ENCODE measurements around the gene SLC22A1.

SLC22A1 gene

GRCh38 chr6:160172704-160173103, 51.1 kb downstream of the SLC22A1 start:
- no peak overlapping the region for H3K27ac Mint-ChIP-seq
- H3K4me1 Mint-ChIP-seq: no peaks in the 10 kb centered on the region
- H3K27me3 Mint-ChIP-seq: peaks cover 18 to 40% of the 10 kb centered on the region in 2 donors
- no peaks in the 10 kb centered on the region for H3K9me3 Mint-ChIP-seq
- no peak for DNase-seq
- no peaks in the 10 kb centered on the region for H3K36me3 Mint-ChIP-seq
- ATAC-seq (replicated peaks): no peak
- H3K4me3 Mint-ChIP-seq: no peak overlapping the region

GRCh38 chr6:160173806-160174527, 52.4 kb downstream of the SLC22A1 start:
- Mint-ChIP-seq H3K4me1 (no peaks in the 10 kb centered on the region), H3K4me3 (no peak overlapping the region), H3K36me3 (no peaks in the 10 kb centered on the region), H3K27ac (no peak overlapping the region), H3K27me3 (peaks cover 18 to 46% of the 10 kb centered on the region in 2 donors), H3K9me3 (no peaks in the 10 kb centered on the region)
- DNase-seq: no peak
- ATAC-seq (replicated peaks): no peak

- Mint-ChIP-seq H3K9me3 (no peaks in the 10 kb centered on the region), H3K27ac (no peak overlapping the region), H3K4me3 (no peak overlapping the region), H3K4me1 (no peaks in the 10 kb centered on the region), H3K36me3 (no peaks in the 10 kb centered on the region), H3K27me3 (peaks cover 18 to 44% of the 10 kb centered on the region in 2 donors)
- ATAC-seq (replicated peaks) (no peak), DNase-seq (no peak)
These were observed 53.1 kb downstream of the SLC22A1 start for GRCh38 chr6:160174681-160175080.

- Mint-ChIP-seq H3K4me3 (no peak overlapping the region), H3K4me1 (no peaks in the 10 kb centered on the region), H3K27ac (no peak overlapping the region), H3K9me3 (no peaks in the 10 kb centered on the region), H3K27me3 (peaks cover 12 to 29% of the 10 kb centered on the region in 2 donors), H3K36me3 (no peaks in the 10 kb centered on the region)
- ATAC-seq (replicated peaks) (no peak), DNase-seq (no peak)
These were observed 55.6 kb downstream of the SLC22A1 start for GRCh38 chr6:160177220-160177619.

GRCh38 chr6:160178271-160178670, 56.7 kb downstream of the SLC22A1 start:
- Mint-ChIP-seq H3K4me3 (no peak overlapping the region), H3K27ac (no peak overlapping the region), H3K36me3 (no peaks in the 10 kb centered on the region), H3K4me1 (no peaks in the 10 kb centered on the region), H3K9me3 (no peaks in the 10 kb centered on the region), H3K27me3 (peaks cover 5 to 23% of the 10 kb centered on the region in 2 donors)
- no peak for ATAC-seq (replicated peaks)
- DNase-seq: no peak

GRCh38 chr6:160180706-160181105, 59.1 kb downstream of the SLC22A1 start:
- H3K27ac Mint-ChIP-seq: no peak overlapping the region
- DNase-seq (no peak), ATAC-seq (replicated peaks) (no peak)
- H3K4me1 Mint-ChIP-seq: no peaks in the 10 kb centered on the region
- peaks cover 5 to 20% of the 10 kb centered on the region in 2 donors for H3K27me3 Mint-ChIP-seq
- H3K9me3 Mint-ChIP-seq: peaks cover 0 to 1% of the 10 kb centered on the region in 2 donors
- no peak overlapping the region for H3K4me3 Mint-ChIP-seq
- H3K36me3 Mint-ChIP-seq: no peaks in the 10 kb centered on the region

- Mint-ChIP-seq H3K27ac (no peak overlapping the region), H3K4me3 (no peak overlapping the region), H3K4me1 (no peaks in the 10 kb centered on the region), H3K9me3 (peaks cover 16 to 19% of the 10 kb centered on the region in 2 donors), H3K27me3 (peaks cover 0 to 5% of the 10 kb centered on the region in 2 donors), H3K36me3 (peaks cover 0 to 5% of the 10 kb centered on the region in 2 donors)
- no peak for ATAC-seq (replicated peaks)
- no peak for DNase-seq
These were observed 67.2 kb downstream of the SLC22A1 start for GRCh38 chr6:160188773-160189172.

GRCh38 chr6:160190081-160190480, 68.5 kb downstream of the SLC22A1 start:
- no peak for ATAC-seq (replicated peaks)
- Mint-ChIP-seq H3K9me3 (peaks cover 16 to 24% of the 10 kb centered on the region in 2 donors), H3K4me1 (no peaks in the 10 kb centered on the region), H3K4me3 (no peak overlapping the region), H3K36me3 (peaks cover 0 to 5% of the 10 kb centered on the region in 2 donors), H3K27ac (no peak overlapping the region), H3K27me3 (no peaks in the 10 kb centered on the region)
- no peak for DNase-seq

- Mint-ChIP-seq H3K36me3 (peaks cover 0 to 5% of the 10 kb centered on the region in 2 donors), H3K4me1 (no peaks in the 10 kb centered on the region), H3K27ac (no peak overlapping the region), H3K9me3 (peaks cover 16 to 24% of the 10 kb centered on the region in 2 donors), H3K4me3 (no peak overlapping the region), H3K27me3 (no peaks in the 10 kb centered on the region)
- no peak for ATAC-seq (replicated peaks)
- no peak for DNase-seq
These were observed 69.4 kb downstream of the SLC22A1 start for GRCh38 chr6:160190973-160191372.

- ATAC-seq (replicated peaks) (no peak), DNase-seq (no peak)
- H3K36me3 Mint-ChIP-seq: peaks cover 0 to 5% of the 10 kb centered on the region in 2 donors
- no peaks in the 10 kb centered on the region for H3K4me1 Mint-ChIP-seq
- no peak overlapping the region for H3K27ac Mint-ChIP-seq
- H3K27me3 Mint-ChIP-seq: peaks cover 4 to 7% of the 10 kb centered on the region in 2 donors
- H3K9me3 Mint-ChIP-seq: peaks cover 18 to 28% of the 10 kb centered on the region in 2 donors
- H3K4me3 Mint-ChIP-seq: no peak overlapping the region
These were observed 71.2 kb downstream of the SLC22A1 start for GRCh38 chr6:160192840-160193239.

- Mint-ChIP-seq H3K36me3 (peaks cover 0 to 5% of the 10 kb centered on the region in 2 donors), H3K27ac (no peak overlapping the region), H3K4me1 (no peaks in the 10 kb centered on the region), H3K27me3 (peaks cover 4 to 7% of the 10 kb centered on the region in 2 donors), H3K4me3 (no peak overlapping the region), H3K9me3 (peaks cover 19 to 28% of the 10 kb centered on the region in 2 donors)
- DNase-seq (no peak), ATAC-seq (replicated peaks) (no peak)
These were observed 73.2 kb downstream of the SLC22A1 start for GRCh38 chr6:160194808-160195207.

- DNase-seq: no peak
- no peak for ATAC-seq (replicated peaks)
- H3K27ac Mint-ChIP-seq: no peak overlapping the region
These were observed 76.0 kb downstream of the SLC22A1 start for GRCh38 chr6:160197662-160198061.

GRCh38 chr6:160198606-160199211, 77.1 kb downstream of the SLC22A1 start:
- Mint-ChIP-seq H3K27ac (no peak overlapping the region), H3K36me3 (no peaks in the 10 kb centered on the region), H3K27me3 (peaks cover 12 to 29% of the 10 kb centered on the region in 2 donors), H3K4me1 (no peaks in the 10 kb centered on the region), H3K9me3 (peaks cover 11 to 14% of the 10 kb centered on the region in 2 donors), H3K4me3 (no peak overlapping the region)
- ATAC-seq (replicated peaks) (no peak), DNase-seq (no peak)

More at GRCh38 chr6:160197662-160198061, 76.0 kb downstream of the SLC22A1 start:
- Mint-ChIP-seq H3K4me3 (no peak overlapping the region), H3K36me3 (no peaks in the 10 kb centered on the region), H3K27me3 (peaks cover 12 to 29% of the 10 kb centered on the region in 2 donors), H3K9me3 (peaks cover 14 to 20% of the 10 kb centered on the region in 2 donors), H3K4me1 (no peaks in the 10 kb centered on the region)

- Mint-ChIP-seq H3K36me3 (no peaks in the 10 kb centered on the region), H3K9me3 (peaks cover 8 to 9% of the 10 kb centered on the region in 2 donors), H3K4me1 (no peaks in the 10 kb centered on the region), H3K27me3 (peaks cover 12 to 29% of the 10 kb centered on the region in 2 donors), H3K27ac (no peak overlapping the region), H3K4me3 (no peak overlapping the region)
- DNase-seq: no peak
- no peak for ATAC-seq (replicated peaks)
These were observed 79.4 kb downstream of the SLC22A1 start for GRCh38 chr6:160201061-160201460.

GRCh38 chr6:160202411-160202810, 80.8 kb downstream of the SLC22A1 start:
- H3K27ac Mint-ChIP-seq: no peak overlapping the region
- no peak overlapping the region for H3K4me3 Mint-ChIP-seq
- no peaks in the 10 kb centered on the region for H3K36me3 Mint-ChIP-seq
- no peaks in the 10 kb centered on the region for H3K4me1 Mint-ChIP-seq
- ATAC-seq (replicated peaks) (no peak), DNase-seq (no peak)
- peaks cover 12 to 22% of the 10 kb centered on the region in 2 donors for H3K27me3 Mint-ChIP-seq
- peaks cover 9 to 15% of the 10 kb centered on the region in 2 donors for H3K9me3 Mint-ChIP-seq

All from stimulated activated naive B cell treated with anti-CD40 and anti-IgM and Interleukin-4, amounts not matched to agents 10 μg/mL and 1 μg/mL and 100 μg/mL, for 72 hours (primary cell).